Right lobe of liver (tissue), 6 donors: Measurements from ENCODE around the gene BANK1. TPM values are rescaled to one million over a fixed set of nuclear protein-coding genes. Genes with fewer than 3 reads are reported as not detected.

ENCODE experiments used
- ATAC-seq, 4 donors: fragments of 200-7000 bp; cut with Tn5 transposase; one replicate each; pipeline ENCODE4 v1.9.1; 2020; ENCODE audit warnings: mild to moderate bottlenecking in 4 of 4, moderate library complexity in 4 of 4
- DNase-seq, 3 donors: peaks; one replicate each; pipeline ENCODE4 v3.0.0-alpha.2; 2020
- H3K27ac ChIP-seq, 3 donors: fragments of 200-600 bp; one replicate each; pipeline ENCODE4 v1.8.0; 2022
- H3K27me3 ChIP-seq, 2 donors: fragments of 200-600 bp; one replicate each; pipeline ENCODE4 v1.8.0; 2022
- H3K36me3 ChIP-seq, 4 donors: fragments of 200-600 bp; sonication (generic) in 1 of 4; one replicate each; pipeline versions ENCODE4 v1.5.1 to v1.8.0; 2017 to 2022; ENCODE audit warnings: control low read depth in 1 of 4
- H3K4me1 ChIP-seq, 4 donors: fragments of 200-600 bp; sonication (generic) in 1 of 4; one replicate each; pipeline versions ENCODE4 v1.5.1 to v1.8.0; 2017 to 2022; ENCODE audit warnings: control low read depth in 1 of 4
- H3K4me3 ChIP-seq, 3 donors: fragments of 200-600 bp; one replicate each; pipeline ENCODE4 v1.8.0; 2022
- H3K9me3 ChIP-seq, 4 donors: fragments of 200-600 bp; sonication (generic) in 1 of 4; one replicate each; pipeline versions ENCODE4 v1.5.1 to v1.8.0; 2017 to 2022; ENCODE audit warnings: control low read depth in 1 of 4
- POLR2A ChIP-seq: fragments of 450-650 bp; IDR thresholded peaks from one replicate; pipeline ENCODE4 v1.6.1; 2017; ENCODE audit warnings: antibody characterized with exemption, mild to moderate bottlenecking
- WGBS: methylation state at CpG from one replicate; pipeline ENCODE4 v1.1.6; 2018; ENCODE audit warnings: low coverage, low lambda C conversion rate; ENCODE audit not compliant: insufficient coverage; ENCODE audit errors: missing lambda C conversion rate; 5-methylcytosine and 5-hydroxymethylcytosine counted together
- intact Hi-C, 2 donors: fragments of 100-400 bp; cut with DNase I; formaldehyde crosslinking; loops; one replicate each; pipeline versions ENCODE4 v1.11.2 to v1.14.1; 2022
- total RNA-seq, 6 experiments: library from RNA; depleted of rRNA in 2 of 6; stranded (reverse); fragments of >200 nt in 2 of 6; fragmentation: NEBNext Ultra II Directional in 3 of 6; extraction: Animal tissue kit (Norgen Biotek cat#: 25700) in 3 of 6; gene quantifications; one replicate each; pipeline versions ENCODE4 v1.1.0 to v1.2.4, GENCODE V29; 2016 to 2023
- TF ChIP-seq, protein P1 (sequence below), 4 donors: fragments of 200-600 bp in 3 of 4; fragments of 450-650 bp in 1 of 4; IDR thresholded peaks; one replicate each; pipeline versions ENCODE4 v1.5.1 to v1.8.0; 2016 to 2022; ENCODE audit warnings: antibody characterized with exemption in 4 of 4, mild to moderate bottlenecking in 2 of 4
- donor health status: DM: no; HTN: yes; CAD: no.
- donor health status: DM: no; HTN: no; CAD: no.
- donor health status: DM: no; HTN: no; CAD: no.
- donor health status: DM: no; HTN: yes; CAD: no.
- donor health status: DM: no; HTN: yes; CAD: no.

Gene BANK1
- total RNA-seq, 6 experiments from 2014 or later: 0.06 to 0.84 (median 0.27) TPM; not detected in 2

DNA sequence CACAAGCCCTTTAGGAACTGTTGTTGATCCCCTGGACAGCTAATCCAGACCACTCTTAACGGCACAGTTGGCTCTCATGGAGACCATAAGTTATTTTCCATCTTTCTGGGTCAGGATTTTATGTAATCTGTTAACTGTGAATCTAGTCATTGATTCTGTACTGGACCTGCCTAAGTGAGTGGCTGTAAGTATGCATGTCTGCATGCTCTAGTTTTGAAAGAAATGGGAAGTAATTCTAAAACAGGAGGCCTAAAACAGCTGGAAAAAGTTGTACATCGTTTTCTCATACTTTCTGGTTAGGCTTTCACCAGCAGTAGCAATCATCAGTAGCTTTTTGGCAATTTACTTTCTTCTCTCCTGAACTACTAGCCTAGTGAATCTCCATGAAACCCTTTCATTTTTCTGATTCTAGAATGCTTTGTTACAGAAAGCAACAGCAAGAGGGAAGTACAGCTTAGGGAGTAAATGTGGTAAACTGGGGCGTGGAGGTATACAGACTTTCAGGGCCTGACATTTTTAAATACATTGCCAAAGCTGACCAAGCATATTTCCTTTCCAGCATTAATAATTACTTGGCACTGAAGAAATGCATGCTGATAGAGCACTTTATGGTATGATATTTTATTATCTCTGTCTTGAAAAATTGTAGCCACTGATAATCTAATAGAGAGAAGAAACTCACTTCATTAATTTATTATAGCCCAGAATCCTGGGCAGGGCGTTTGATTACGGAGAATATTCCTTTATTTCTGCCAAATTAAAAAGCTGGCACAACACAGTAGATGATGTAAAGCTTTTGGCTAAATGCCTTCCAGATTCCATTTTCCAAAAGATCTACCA, 202.7 kb downstream of the BANK1 start:
- 44% methylated on average over 5 of the region's 5 CpGs for WGBS
- H3K27ac ChIP-seq: no peak overlapping the region
- no peaks in the 10 kb centered on the region for H3K9me3 ChIP-seq
- DNase-seq: no peak
- H3K36me3 ChIP-seq: no peaks in the 10 kb centered on the region
- H3K4me1 ChIP-seq: no peaks in the 10 kb centered on the region
- H3K27me3 ChIP-seq: no peaks in the 10 kb centered on the region
- H3K4me3 ChIP-seq: no peak overlapping the region
- no peak for ATAC-seq
- intact Hi-C loops: no loop called here
- TF ChIP-seq, protein P1, sequence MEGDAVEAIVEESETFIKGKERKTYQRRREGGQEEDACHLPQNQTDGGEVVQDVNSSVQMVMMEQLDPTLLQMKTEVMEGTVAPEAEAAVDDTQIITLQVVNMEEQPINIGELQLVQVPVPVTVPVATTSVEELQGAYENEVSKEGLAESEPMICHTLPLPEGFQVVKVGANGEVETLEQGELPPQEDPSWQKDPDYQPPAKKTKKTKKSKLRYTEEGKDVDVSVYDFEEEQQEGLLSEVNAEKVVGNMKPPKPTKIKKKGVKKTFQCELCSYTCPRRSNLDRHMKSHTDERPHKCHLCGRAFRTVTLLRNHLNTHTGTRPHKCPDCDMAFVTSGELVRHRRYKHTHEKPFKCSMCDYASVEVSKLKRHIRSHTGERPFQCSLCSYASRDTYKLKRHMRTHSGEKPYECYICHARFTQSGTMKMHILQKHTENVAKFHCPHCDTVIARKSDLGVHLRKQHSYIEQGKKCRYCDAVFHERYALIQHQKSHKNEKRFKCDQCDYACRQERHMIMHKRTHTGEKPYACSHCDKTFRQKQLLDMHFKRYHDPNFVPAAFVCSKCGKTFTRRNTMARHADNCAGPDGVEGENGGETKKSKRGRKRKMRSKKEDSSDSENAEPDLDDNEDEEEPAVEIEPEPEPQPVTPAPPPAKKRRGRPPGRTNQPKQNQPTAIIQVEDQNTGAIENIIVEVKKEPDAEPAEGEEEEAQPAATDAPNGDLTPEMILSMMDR (IDR thresholded peaks at IDR 0.05): no peak
- TF ChIP-seq POLR2A: no peak

GRCh38 chr4:101993842-101994775, 203.6 kb downstream of the BANK1 start:
- TF ChIP-seq POLR2A: no peak
- TF ChIP-seq, protein P1 (IDR thresholded peaks at IDR 0.05): no peak
- Histone ChIP-seq H3K36me3 (no peaks in the 10 kb centered on the region), H3K27ac (no peak overlapping the region), H3K9me3 (no peaks in the 10 kb centered on the region), H3K4me3 (no peak overlapping the region), H3K4me1 (no peaks in the 10 kb centered on the region), H3K27me3 (no peaks in the 10 kb centered on the region)
- intact Hi-C loops: no loop called here
- ATAC-seq: no peak
- DNase-seq: no peak
- WGBS: 59% methylated on average over 4 of the region's 4 CpGs

- WGBS: 88% methylated on average over 2 of the region's 2 CpGs
- Histone ChIP-seq H3K9me3 (no peaks in the 10 kb centered on the region), H3K36me3 (no peaks in the 10 kb centered on the region), H3K27ac (no peak overlapping the region), H3K27me3 (no peaks in the 10 kb centered on the region), H3K4me3 (no peak overlapping the region), H3K4me1 (no peaks in the 10 kb centered on the region)
- ATAC-seq (no peak), DNase-seq (no peak)
- TF ChIP-seq POLR2A: no peak
- TF ChIP-seq, protein P1 (IDR thresholded peaks at IDR 0.05): no peak
- intact Hi-C loops: no loop called here
These were observed 217.5 kb downstream of the BANK1 start for GRCh38 chr4:102007959-102008425.

- 61% methylated on average over 3 of the region's 3 CpGs for WGBS
- DNase-seq (no peak), ATAC-seq (no peak)
- intact Hi-C loops: no loop called here
- H3K4me1 ChIP-seq: no peaks in the 10 kb centered on the region
- H3K27ac ChIP-seq: no peak overlapping the region
- TF ChIP-seq, protein P1 (IDR thresholded peaks at IDR 0.05): no peak
- no peak for TF ChIP-seq POLR2A
- H3K27me3 ChIP-seq: no peaks in the 10 kb centered on the region
- no peaks in the 10 kb centered on the region for H3K36me3 ChIP-seq
- no peaks in the 10 kb centered on the region for H3K9me3 ChIP-seq
- no peak overlapping the region for H3K4me3 ChIP-seq
These were observed 218.2 kb downstream of the BANK1 start for GRCh38 chr4:102008711-102009110.
